GM21717 (cell line): ENCODE data around the gene ZC2HC1C.
A peak's percentile ranks its signal among the peaks of the same experiment; 100 is the strongest.
"Not testable (repeated sequence)": the region's sequence is repeated elsewhere in the genome, so short reads cannot be mapped to it uniquely, and the experiment has no call there.

ENCODE experiments used
- ATAC-seq: cut with Tn5 transposase; IDR thresholded peaks from one replicate; pipeline ENCODE4 v1.9.1; 2021; ENCODE audit warnings: mild to moderate bottlenecking, moderate library complexity; ENCODE audit not compliant: unreplicated experiment

Gene ZC2HC1C

GRCh38 chr14:75053396-75054291, 15.8 kb upstream of the ZC2HC1C start:
- ATAC-seq: no peak

- ATAC-seq: no peak
Observed at GRCh38 chr14:75054421-75054820, 15.0 kb upstream of the ZC2HC1C start.

DNA sequence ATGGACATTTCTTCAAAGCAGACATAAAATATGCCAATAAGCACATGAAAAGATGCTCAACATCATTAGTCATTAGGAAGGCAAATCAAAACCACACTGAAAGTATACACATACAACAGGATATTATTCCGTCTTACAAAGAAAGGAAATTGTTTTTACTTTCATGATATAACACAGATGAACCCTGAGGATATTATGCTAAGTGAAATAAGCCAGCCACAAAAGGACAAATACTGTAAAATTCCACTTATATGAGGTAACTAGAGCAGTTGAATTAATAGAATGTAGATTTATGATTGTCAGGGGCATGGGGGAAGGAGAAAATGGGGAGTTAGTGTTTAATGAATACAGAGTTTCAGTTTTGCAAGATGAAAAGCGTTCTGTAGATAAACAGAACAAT, 9.8 kb upstream of the ZC2HC1C start:
- no peak for ATAC-seq

GRCh38 chr14:75060420-75060819, 9.0 kb upstream of the ZC2HC1C start:
- no peak for ATAC-seq

GRCh38 chr14:75063013-75063412, 6.4 kb upstream of the ZC2HC1C start:
- no peak for ATAC-seq

DNA sequence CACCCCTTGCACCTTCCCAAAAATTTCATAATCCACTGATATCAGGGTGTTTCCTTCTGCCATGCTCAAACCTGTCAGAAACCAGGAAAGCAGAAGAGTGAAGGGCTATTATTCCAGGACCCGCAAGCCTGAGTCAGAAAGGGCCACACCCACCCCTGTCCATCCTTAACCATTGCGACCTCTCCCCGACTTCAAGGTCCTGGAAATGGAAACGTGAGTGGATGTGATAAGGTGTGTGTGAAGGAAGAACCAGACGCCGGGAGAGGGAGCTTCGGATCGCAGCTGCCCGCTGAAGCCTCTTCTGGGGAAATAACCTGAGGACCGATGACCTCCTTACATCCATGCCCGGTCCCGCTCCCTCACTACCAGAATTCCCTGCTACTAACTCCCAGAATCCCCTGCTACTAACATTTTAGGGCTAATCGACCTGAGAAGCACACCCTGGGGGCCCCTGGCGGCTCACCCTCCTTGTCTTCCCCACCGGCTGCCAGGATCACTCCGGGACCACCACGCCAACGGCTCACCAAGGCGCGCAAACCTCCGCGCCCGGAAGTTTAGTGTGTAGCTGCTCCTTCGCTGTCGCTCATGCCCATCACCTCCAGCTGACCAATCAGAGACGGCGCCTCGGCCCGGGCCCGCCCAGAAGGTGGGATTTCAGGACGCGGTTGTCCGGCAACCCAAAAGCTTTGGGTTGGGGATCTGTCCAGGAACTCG, 5.8 kb upstream of the ZC2HC1C start, which contains the start of gene ACYP1:
Gene ACYP1, minus strand, starts transcription at position 534 of the 714 bp plus-strand sequence. Its CDS starts 471 bp downstream, at position 63.
- peak; percentile 92 for ATAC-seq

GRCh38 chr14:75064205-75064567, 5.3 kb upstream of the ZC2HC1C start:
- ATAC-seq: no peak

DNA sequence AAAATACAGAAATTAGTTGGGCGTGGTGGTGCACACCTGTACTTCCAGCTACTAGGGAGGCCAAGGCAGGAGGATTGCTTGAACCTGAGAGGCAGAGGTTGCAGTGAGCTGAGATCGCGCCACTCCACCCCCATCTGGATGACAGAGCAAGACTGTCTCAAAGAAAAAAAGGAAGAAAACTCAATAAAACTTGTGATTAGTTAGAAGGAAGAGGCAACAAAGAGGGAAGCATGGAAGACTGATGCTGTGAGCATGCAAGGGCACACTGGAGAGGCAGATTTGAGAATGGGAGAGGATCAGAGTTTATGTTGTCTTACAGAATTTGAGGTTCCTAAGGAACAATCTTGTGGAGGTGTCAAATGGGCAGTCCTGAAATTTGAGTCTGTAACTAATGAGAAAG, 2.8 kb upstream of the ZC2HC1C start:
- ATAC-seq: no peak

GRCh38 chr14:75067212-75067611, 2.2 kb upstream of the ZC2HC1C start:
- no peak for ATAC-seq

GRCh38 chr14:75067765-75068164, 1.7 kb upstream of the ZC2HC1C start:
- ATAC-seq: not testable (repeated sequence)

GRCh38 chr14:75068294-75069120, 934 bp upstream of the ZC2HC1C start:
- no peak for ATAC-seq

DNA sequence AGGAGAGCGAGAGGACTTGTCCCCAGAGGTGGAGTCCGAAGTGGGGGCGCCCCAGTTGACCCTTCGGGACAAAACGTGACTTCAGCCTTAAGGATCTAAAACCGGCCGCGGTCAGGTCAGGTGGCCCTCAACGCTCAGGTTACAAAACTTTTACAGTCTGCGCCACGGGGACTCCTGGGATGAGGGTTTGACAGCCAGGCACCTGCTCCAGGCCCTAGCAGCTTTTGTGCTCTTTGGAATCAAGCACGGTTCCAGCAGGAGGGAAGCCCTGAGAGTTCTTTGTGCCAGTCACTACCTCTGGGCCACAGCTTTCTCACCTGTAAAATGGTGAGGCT, 337 bp downstream of the ZC2HC1C start:
- no peak for ATAC-seq

DNA sequence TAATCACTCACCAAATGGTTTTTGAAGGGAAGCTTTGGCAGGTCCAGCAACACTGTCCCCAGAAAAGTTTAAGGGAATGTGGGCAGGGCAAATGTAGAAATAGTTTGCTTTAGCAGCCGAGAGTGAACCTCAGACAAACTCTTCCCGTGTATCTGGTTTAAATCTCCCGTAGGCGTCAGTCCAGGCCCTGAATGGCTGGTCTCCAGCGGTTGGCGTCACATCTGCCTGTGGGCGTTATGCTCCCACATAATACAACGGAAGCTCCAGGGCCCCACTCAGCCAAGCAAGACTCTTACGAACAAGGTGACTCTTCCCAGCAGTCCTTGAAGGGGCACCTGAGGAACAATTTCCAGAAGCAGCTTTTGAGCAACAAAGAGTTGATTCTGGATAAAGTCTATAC, 942 bp downstream of the ZC2HC1C start:
- ATAC-seq: no peak

GRCh38 chr14:75077794-75078193, 8.4 kb downstream of the ZC2HC1C start:
- ATAC-seq: no peak

GRCh38 chr14:75079521-75079920, 10.1 kb downstream of the ZC2HC1C start:
- no peak for ATAC-seq

DNA sequence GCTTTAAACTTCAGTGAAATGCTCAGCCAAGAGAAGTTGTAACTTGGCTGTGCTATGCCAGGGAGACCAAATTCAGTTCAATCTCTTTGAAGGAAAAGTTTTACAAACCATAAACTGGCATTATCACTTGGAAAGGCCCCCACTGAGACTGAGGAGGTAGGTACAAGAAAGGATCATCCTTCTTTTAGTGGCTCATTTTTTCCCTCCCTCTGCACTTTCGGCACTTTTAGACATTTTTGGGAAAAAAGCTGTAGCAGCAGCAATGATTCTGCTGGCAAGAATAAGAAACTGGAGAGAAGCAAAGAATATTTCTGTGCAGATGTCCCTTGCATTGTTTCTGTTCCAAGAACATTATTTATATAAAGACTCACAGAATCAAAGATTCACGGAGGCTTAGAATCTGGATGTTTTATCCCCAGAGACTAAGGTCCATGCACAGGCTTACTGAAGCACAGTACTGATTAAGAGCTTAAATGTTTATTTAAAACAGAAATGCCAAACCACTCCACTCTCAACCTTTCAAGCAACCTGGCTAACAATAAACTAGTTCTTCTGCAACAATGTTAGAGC, 12.3 kb downstream of the ZC2HC1C start:
- ATAC-seq: no peak

DNA sequence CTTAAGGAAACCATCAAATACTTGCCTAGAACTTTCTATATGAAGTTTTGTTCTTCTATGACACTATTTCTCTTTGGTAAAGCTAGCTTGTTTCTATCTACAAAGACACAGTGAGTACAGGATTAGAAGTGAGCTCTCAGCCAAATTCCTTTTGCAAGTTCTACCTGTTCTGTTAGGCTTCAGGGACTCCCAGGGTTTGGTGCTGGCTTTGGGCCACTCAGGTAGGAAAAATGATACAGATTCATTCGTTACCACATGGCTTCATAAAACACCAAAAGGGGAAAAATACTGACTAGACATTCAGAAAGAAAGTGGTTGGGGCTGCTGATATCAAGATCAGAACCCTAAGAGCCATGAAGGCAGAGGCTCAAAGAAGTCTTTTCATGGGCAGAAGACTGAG, 13.8 kb downstream of the ZC2HC1C start:
- ATAC-seq: no peak

DNA sequence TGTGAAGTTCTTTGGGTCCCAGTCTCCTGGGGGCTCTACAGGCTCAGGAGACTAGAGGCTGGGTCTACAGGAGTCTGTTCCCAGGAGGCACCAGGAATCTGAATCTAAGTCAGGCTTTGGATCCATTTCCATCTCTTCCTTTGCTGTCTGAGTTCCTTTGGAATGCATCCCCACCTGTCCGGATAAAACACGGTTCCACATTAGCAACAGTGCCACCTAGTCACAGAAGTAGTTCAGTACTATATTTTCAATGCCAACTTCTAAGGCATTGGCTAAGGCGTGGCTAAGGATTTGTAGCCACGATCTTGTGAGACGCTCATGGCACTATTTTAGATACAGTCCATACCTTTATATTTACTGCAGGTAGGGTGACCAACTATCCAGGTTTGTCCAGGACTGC, 15.1 kb downstream of the ZC2HC1C start:
- no peak for ATAC-seq

- ATAC-seq: no peak
Observed at GRCh38 chr14:75088153-75088552, 18.7 kb downstream of the ZC2HC1C start.

DNA sequence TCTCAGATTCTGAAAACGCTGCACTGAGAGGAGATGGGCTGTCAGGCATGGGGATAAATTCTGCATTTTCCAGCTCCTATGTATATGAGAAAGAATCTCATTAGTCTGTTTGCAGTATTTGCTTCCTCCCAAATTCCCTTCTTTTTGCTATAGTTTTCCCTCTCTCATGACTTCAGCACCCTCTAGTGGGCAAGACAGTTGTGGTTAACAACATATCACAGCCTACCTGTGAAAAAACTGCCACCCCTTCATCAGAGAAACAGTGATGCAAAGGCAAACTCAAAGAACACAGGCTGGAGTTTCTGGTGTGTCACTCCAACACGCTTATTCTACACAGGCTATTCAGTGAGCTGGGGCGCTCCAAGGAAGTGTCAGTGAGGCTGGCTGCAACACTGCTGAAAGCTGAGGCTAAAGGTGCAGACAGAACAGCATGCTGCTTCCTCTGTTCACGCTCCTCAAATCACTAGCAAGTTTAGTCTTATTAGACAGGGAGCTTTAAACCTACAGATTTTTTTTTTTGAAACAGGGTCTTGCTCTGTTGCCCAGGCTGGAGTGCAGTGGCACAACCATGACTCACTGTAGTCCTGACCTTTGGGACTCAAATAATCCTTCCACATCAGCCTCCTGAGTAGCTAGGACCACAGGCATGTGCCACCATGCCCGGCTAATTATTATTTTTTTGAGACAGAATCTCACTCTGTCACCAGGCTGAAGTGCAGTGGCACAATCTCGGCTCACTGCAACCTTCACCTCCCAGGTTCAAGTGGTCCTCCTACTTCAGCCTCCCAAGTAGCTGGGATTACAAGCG, 19.3 kb downstream of the ZC2HC1C start:
- ATAC-seq: no peak
